ENCODE measurements around the gene ROBO2. TPM values are rescaled to one million over a fixed set of nuclear protein-coding genes. Genes with fewer than 3 reads are reported as not detected.

The ROBO2 gene
- total RNA-seq, 1 experiment from 2014 or later: 0.16 TPM

- no peaks in the 10 kb centered on the region for H3K36me3 Mint-ChIP-seq (ENCODE audit: insufficient read depth, unreplicated experiment)
- H3K9me3 Mint-ChIP-seq (ENCODE audit: unreplicated experiment): no peaks in the 10 kb centered on the region
- H3K9me3 ChIP-seq: no peaks in the 10 kb centered on the region
- H3K27ac Mint-ChIP-seq (ENCODE audit: unreplicated experiment): no peak overlapping the region
- H3K27me3 ChIP-seq (replicated peaks; ENCODE audit: control insufficient read depth, insufficient read depth, low read length): no peaks in the 10 kb centered on the region
- ChIA-PET POLR2A (no interaction called here), CTCF (no interaction called here)
- TF ChIP-seq CTCF (IDR thresholded peaks at IDR 0.05; ENCODE audit: insufficient read depth in 1 of 2, low read depth in 1 of 2, low read length in 1 of 2, severe bottlenecking in 1 of 2, unreplicated experiment in 1 of 2): no peak
- no peaks in the 10 kb centered on the region for H3K27me3 Mint-ChIP-seq (ENCODE audit: insufficient read depth, unreplicated experiment)
- H3K4me1 ChIP-seq: no peaks in the 10 kb centered on the region
- BruUV-seq (replicated peaks): no TSS peak
- no peak overlapping the region for H3K4me3 Mint-ChIP-seq (ENCODE audit: unreplicated experiment)
- no peak for DNase-seq
- H3K4me3 ChIP-seq (ENCODE audit: low read depth, low read length): no peak overlapping the region
- intact Hi-C loops (cut with micrococcal nuclease; ENCODE audit: unreplicated experiment): no loop called here
- no peaks in the 10 kb centered on the region for H3K36me3 ChIP-seq (ENCODE audit: control insufficient read depth, insufficient read depth, low read length)
- peaks cover 5% of the 10 kb centered on the region for H3K4me1 Mint-ChIP-seq (ENCODE audit: low read depth, unreplicated experiment)
Measured at GRCh38 chr3:77599948-77600347, 560.0 kb downstream of the ROBO2 start.

- intact Hi-C loops (cut with micrococcal nuclease; ENCODE audit: unreplicated experiment): no loop called here
- CTCF ChIA-PET: no interaction called here
- Histone ChIP-seq H3K4me3 (ENCODE audit: low read depth, low read length) (no peak overlapping the region), H3K36me3 (ENCODE audit: control insufficient read depth, insufficient read depth, low read length) (no peaks in the 10 kb centered on the region), H3K9me3 (no peaks in the 10 kb centered on the region), H3K4me1 (peaks cover 8% of the 10 kb centered on the region), H3K27me3 (replicated peaks; ENCODE audit: control insufficient read depth, insufficient read depth, low read length) (no peaks in the 10 kb centered on the region)
- no peak overlapping the region for H3K27ac Mint-ChIP-seq (ENCODE audit: unreplicated experiment)
- POLR2A ChIA-PET: no interaction called here
- no peak for DNase-seq
- no peaks in the 10 kb centered on the region for H3K9me3 Mint-ChIP-seq (ENCODE audit: unreplicated experiment)
- H3K36me3 Mint-ChIP-seq (ENCODE audit: insufficient read depth, unreplicated experiment): no peaks in the 10 kb centered on the region
- no TSS peak for BruUV-seq (replicated peaks)
- peaks cover 5% of the 10 kb centered on the region for H3K4me1 Mint-ChIP-seq (ENCODE audit: low read depth, unreplicated experiment)
- TF ChIP-seq CTCF (IDR thresholded peaks at IDR 0.05; ENCODE audit: insufficient read depth in 1 of 2, low read depth in 1 of 2, low read length in 1 of 2, severe bottlenecking in 1 of 2, unreplicated experiment in 1 of 2): no peak
- no peaks in the 10 kb centered on the region for H3K27me3 Mint-ChIP-seq (ENCODE audit: insufficient read depth, unreplicated experiment)
- H3K4me3 Mint-ChIP-seq (ENCODE audit: unreplicated experiment): no peak overlapping the region
Measured at GRCh38 chr3:77601823-77602415, 562.0 kb downstream of the ROBO2 start.

GRCh38 chr3:77602722-77603121 is 562.8 kb downstream of the ROBO2 start:
- Histone ChIP-seq H3K36me3 (ENCODE audit: control insufficient read depth, insufficient read depth, low read length) (no peaks in the 10 kb centered on the region), H3K4me3 (ENCODE audit: low read depth, low read length) (no peak overlapping the region), H3K9me3 (no peaks in the 10 kb centered on the region), H3K4me1 (peaks cover 8% of the 10 kb centered on the region), H3K27me3 (replicated peaks; ENCODE audit: control insufficient read depth, insufficient read depth, low read length) (no peaks in the 10 kb centered on the region)
- Mint-ChIP-seq H3K27ac (ENCODE audit: unreplicated experiment) (no peak overlapping the region), H3K4me3 (ENCODE audit: unreplicated experiment) (no peak overlapping the region), H3K9me3 (ENCODE audit: unreplicated experiment) (no peaks in the 10 kb centered on the region), H3K36me3 (ENCODE audit: insufficient read depth, unreplicated experiment) (no peaks in the 10 kb centered on the region), H3K27me3 (ENCODE audit: insufficient read depth, unreplicated experiment) (no peaks in the 10 kb centered on the region), H3K4me1 (ENCODE audit: low read depth, unreplicated experiment) (peaks cover 5% of the 10 kb centered on the region)
- CTCF ChIA-PET: no interaction called here
- no peak for TF ChIP-seq CTCF (IDR thresholded peaks at IDR 0.05; ENCODE audit: insufficient read depth in 1 of 2, low read depth in 1 of 2, low read length in 1 of 2, severe bottlenecking in 1 of 2, unreplicated experiment in 1 of 2)
- intact Hi-C loops (cut with micrococcal nuclease; ENCODE audit: unreplicated experiment): no loop called here
- DNase-seq: peak in 1 of 2 experiments; percentile 2
- POLR2A ChIA-PET: no interaction called here
- BruUV-seq (replicated peaks): no TSS peak

All from Caco-2 (cell line).